ENCODE results near the gene CACNA1D.

The CACNA1D gene

DNA sequence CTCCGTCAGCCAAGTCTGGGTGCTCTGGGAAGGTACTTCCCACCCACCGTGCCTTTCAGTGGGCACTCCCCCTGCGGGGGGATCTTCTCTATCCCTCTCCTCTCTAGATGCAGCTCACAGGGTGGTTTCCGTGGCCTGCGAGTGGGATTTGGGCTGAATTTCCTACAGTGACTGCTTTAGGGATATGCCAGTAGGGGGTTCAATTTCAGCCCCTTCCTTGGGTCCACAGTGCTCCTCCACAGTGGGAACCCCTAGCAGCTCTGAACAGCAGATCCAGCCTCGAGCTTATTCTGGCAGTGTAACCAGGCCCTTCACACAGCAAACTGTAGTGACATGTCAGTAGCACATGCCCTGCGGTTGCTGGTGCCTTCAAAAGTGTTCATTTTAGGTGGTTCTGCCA lies 196.1 kb downstream of the CACNA1D start:
- DNase-seq (ENCODE audit: low read depth in 3 of 3) = no peak

- no peak for DNase-seq (ENCODE audit: low read depth in 3 of 3)
Measured at GRCh38 chr3:53691349-53691748, 196.9 kb downstream of the CACNA1D start.

DNA sequence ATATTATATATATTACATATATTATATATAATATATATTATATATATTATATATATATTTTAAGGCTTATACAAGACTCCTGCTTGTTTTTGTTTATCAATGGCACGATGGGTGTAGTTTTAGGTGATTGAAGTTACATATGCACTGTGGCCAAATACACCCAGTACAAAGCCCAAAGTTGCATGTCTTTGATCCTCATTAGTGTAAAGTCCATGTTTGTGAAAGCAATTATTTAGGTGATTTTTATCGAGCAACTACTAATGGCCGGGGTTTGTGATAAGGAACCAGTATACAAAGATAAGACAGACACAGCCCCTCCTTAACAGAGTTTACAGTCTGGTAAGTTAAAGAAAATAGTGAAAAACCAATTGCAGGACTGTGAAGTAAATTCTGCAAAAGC lies 197.5 kb downstream of the CACNA1D start:
- DNase-seq (ENCODE audit: low read depth in 3 of 3) = no peak

- DNase-seq (ENCODE audit: low read depth in 3 of 3) = no peak
Measured at GRCh38 chr3:53693451-53693850, 199.0 kb downstream of the CACNA1D start.

DNA sequence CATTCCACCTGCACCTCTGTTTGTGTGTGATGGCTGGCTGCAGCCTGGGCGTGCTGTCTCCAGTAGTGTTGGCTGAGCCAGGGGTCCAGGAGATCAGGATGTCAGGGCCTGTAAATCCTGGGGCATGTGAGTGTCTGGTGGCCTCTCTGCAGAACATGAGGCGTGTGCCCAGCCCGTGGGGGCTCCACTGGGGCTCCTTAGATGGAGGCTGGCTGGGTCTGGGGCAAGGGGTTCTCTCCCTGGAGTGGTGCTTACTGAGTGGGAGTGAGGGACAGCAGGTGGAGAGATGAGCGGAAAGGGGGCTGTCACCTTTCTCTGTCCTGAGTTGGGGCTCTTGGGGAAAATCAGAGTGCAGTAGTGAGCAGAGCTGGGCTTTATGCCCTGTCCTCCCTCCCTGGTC lies 199.6 kb downstream of the CACNA1D start:
- no peak for DNase-seq (ENCODE audit: low read depth in 3 of 3)

- no peak for DNase-seq (ENCODE audit: low read depth in 3 of 3)
Measured at GRCh38 chr3:53694666-53695323, 200.4 kb downstream of the CACNA1D start.

DNA sequence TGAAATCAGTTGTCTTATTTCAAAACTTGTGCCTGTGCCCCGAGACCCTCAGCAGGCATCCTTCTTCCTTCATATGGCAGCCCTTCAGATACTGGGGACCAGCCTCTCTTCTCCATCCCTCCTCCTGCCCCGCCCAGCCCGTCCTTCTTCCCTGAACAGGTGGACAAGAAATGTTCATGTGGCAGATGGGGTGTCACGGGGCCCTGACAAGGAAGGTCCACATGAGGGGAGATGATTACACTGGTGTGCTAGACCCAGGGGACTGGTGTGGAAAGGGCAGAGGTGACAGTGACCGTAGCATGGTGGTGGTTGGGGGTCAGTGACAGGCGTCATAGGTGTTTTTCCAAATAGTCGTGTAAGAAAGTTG lies 200.9 kb downstream of the CACNA1D start:
- DNase-seq (ENCODE audit: low read depth in 3 of 3) = no peak

DNA sequence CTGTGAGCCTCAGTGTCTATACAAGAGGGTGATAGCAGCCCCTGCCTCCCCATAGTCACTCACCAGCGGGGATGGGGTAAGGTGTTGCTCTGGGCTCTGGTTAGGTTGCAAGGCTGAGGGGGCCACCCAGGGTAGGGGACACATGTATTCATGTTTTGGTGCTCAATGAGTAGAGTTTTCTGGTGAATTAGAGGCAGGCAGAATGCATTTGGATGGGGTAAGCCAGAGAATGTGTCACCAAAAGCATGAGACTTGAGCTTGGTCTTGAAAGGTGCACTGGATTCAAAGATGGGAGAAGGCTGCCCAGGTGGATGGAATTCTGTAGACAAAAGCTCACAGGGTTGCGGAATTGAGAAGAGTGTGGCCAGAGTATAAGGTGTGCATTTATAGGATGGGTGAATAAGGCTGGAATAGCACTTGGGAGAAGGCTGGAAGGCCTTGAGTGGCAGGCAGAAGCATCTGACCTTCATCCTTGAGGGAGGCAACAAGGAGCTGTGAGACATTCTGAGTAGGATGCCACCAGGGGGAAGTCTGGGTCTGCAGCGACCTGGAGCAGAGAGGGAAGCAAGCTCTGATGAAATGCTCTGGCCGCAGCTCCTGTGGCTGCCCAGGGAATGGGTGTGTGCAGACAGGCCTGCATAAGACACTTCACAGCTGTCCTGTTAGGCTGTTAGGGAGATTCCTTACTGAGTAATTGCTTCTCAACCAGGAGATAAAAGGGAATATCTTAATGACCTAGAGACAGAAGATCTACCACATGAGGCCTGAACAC lies 202.2 kb downstream of the CACNA1D start:
- no peak for DNase-seq (ENCODE audit: low read depth in 3 of 3)

GRCh38 chr3:53700441-53700840 lies 206.0 kb downstream of the CACNA1D start:
- DNase-seq (ENCODE audit: low read depth in 3 of 3) = no peak

DNA sequence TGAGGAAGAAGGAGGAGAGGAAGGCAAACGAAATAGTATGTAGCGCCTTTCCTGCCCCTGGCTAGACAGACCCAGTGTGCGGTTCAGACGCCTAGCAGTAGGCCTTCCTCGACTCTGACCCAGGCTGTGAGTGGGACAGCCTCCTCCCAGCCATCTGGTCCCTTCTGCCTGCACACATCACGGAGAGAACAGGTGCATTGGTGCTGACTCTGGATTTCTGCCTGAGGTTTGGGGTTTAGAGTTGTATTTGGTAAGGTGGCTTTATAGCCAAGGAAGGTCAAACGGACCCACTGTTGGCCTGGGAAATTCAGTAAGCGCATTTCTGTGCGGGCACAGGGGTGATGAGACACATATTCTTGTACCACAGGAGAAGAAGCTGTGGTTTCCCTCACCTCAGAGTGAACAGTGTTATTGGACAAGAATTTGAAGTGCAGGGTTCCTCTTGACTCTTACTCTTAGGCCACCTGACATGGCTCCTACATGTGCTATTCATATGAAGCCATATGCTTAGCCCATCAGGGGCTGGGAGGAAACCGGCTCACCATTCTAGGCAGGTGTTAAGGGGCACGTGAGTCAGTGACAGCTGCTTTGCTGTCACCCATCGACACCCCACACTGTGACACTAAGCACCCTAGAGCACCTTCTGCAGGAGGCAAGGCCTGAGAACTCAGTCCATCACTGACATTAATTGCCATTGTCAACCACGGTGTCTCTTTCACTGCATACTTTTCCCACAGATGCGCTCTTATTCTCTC lies 208.5 kb downstream of the CACNA1D start:
- no peak for DNase-seq (ENCODE audit: low read depth in 3 of 3)

- no peak for DNase-seq (ENCODE audit: low read depth in 3 of 3)
Measured at GRCh38 chr3:53703630-53704362, 209.4 kb downstream of the CACNA1D start.

DNA sequence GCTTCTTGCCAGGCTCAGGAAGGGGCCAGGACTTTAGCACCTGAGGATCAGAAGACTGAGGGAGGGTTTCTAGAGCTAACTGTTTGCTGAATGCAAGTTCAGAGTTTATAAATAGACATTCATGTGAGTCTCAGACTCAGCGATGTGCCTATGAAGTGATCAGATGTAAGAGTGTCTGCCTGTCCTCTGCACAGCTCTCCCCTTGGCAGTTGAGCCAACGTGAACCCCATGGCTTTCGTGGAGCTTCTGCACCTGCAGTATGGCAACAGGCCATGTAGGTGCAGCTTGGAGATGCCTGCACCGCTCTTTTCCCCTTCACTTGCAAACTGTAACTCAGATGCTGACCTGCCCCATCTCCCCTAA lies 209.9 kb downstream of the CACNA1D start:
- DNase-seq (ENCODE audit: low read depth in 3 of 3) = no peak

- DNase-seq (ENCODE audit: low read depth in 3 of 3) = no peak
Measured at GRCh38 chr3:53705024-53705745, 210.8 kb downstream of the CACNA1D start.

DNA sequence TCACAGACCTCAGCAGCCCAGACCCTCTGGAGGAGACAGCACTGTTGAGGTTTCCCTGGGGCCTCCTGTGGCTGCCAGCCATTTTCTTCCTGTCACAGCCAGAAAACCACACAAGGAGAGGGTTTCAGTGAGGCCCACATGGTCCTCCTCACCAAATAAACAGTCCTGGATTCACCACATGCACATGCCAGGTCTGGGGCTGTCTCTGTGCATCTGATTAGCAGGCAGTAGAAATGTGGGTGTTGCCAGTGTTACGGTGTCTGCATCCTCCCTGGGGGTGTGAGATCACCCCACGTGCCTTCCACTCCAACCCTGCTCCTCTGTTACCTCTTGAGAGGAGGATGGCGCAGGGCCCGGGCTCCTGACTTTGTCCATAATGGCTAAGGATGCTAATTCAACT lies 211.4 kb downstream of the CACNA1D start:
- DNase-seq (ENCODE audit: low read depth in 3 of 3) = no peak

DNA sequence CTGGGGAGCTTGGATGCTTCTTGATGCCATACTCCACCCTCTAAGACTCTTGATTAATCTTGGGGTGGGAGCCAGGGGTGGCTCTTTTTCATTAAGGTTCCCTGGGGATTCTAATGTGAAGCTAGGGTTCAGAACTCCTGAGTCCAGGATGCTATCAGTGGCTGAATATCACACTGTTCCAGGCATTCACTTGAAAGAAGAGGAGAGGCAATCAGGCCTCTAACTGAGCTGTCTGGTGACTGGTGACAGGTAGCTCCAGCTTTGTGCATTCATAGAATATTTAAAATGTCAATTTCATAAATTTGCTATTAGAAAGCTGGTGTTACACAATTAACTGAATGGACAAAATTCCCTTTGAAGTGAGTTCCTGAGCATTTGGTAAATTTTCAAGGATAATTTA lies 212.8 kb downstream of the CACNA1D start:
- DNase-seq (ENCODE audit: low read depth in 3 of 3) = no peak

DNA sequence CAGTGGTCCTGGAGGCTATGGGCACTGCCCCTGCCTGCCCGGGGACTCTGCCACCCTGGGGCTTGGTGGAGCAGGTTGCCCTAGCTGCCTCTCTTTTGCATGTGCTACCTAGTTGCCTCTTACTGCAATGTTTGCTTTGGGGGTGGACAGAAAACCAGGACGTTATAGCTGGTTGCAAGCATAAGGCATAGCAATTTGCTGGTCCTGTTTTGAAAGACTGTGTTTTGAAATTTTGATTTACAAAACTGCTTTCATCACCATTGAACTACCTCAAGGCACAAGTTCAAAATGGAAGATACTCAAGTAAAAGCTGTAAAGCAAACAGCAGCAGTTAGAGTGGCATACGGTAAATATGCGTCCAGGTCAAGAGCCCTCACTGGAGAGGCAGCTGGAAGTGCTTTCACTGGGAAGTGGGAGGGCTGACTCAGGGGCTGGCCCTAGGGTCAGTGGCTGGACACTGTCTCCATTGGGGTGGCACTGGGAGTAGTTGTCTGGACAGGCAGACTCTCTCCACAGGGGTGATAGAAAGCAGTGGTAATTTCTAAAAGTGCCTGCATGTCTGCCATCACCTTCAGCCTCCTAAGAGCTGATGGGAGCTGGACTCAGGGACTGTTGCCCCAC lies 213.7 kb downstream of the CACNA1D start:
- DNase-seq (ENCODE audit: low read depth in 3 of 3) = no peak

- no peak for DNase-seq (ENCODE audit: low read depth in 3 of 3)
Measured at GRCh38 chr3:53709256-53709655, 214.8 kb downstream of the CACNA1D start.

- peak; percentile 26 to 56 (median 40) for DNase-seq (ENCODE audit: low read depth in 3 of 3)
Measured at GRCh38 chr3:53709860-53710674, 215.7 kb downstream of the CACNA1D start.

- no peak for DNase-seq (ENCODE audit: low read depth in 3 of 3)
Measured at GRCh38 chr3:53711387-53711786, 217.0 kb downstream of the CACNA1D start.

GRCh38 chr3:53712817-53713388 lies 218.5 kb downstream of the CACNA1D start:
- no peak for DNase-seq (ENCODE audit: low read depth in 3 of 3)
